Fibroblast of skin of abdomen (primary cell): ENCODE data around the gene NEDD4L.
"Not testable (repeated sequence)": the region's sequence is repeated elsewhere in the genome, so short reads cannot be mapped to it uniquely, and the experiment has no call there.

ENCODE experiments used
- DNase-seq: peaks from one replicate; pipeline ENCODE4 v3.0.0-alpha.2; 2013

NEDD4L gene

DNA sequence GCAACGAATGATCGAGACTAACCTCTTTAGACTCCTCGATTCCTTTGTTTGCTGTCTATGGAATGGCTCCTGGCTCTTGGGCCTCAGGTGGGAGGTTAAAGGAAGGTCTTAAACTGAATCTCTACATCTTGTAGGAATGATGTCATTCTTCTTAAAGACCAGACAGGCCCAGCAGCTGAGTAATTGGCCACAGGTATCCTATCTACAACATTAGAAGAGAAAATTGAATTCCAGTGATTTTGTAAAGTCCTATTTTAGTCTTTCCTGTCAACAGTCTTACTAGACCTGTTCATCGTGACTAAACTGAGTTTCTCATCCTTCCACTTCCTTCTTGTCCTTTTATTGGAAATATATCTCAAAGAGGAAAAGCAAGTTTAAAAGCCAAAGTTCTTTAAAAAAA, 310.0 kb downstream of the NEDD4L start:
- no peak for DNase-seq

DNA sequence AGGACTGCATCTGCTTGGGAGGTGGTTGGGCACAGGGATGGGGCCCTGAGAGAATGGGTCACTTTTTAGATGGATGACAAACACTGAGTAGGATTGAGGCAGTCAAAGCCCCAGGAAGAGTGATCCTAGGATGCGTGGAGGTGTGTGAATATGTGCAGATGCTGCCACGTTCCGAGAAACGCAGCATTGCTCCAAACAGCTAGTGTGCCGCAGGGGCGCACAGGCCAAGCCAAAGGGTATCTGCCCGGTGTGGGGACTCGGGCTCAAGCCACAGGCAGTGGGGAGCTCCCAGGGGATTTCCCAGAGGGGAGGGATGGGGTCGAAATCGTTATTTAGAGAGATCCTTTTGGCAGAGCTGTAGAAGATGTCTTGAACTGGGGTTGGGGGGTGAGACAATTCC, 310.8 kb downstream of the NEDD4L start:
- no peak for DNase-seq

DNA sequence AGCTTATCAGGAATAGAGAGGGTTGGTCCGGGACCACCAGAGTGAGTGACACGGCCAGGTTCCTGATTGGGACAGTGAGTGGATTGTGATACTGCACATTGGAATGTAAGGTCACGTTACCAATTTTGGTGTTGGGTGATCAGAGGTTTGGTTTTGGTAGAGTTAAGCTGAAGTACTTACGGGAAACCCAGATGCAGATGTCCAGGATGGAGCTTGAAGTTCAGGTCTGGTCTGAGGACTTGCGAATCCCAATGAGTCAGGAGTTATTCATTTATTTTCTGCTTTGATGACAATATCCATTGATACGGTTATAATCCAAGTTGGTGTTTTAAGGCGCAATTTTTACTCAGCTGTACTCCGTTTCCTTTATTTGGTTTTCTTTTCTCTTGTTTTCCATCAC, 311.2 kb downstream of the NEDD4L start:
- no peak for DNase-seq

DNA sequence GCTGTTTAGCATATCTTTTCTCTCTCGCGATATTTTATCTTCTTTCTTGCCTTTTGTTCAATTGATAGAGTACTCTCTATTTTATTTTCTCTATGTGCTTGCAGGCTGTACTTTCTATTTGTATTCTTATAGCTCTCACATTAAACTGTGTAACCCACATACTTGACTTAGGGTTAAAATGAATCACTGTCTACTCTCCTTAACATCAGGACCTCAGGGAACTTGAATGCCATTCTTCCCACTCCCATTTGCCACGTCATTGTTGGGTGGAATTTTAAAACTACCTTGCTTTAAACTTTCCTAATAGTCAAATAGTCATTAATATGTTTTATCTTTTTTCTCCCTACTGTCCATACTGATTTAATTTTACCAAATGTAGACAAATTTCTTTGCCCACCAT, 315.2 kb downstream of the NEDD4L start:
- no peak for DNase-seq

DNA sequence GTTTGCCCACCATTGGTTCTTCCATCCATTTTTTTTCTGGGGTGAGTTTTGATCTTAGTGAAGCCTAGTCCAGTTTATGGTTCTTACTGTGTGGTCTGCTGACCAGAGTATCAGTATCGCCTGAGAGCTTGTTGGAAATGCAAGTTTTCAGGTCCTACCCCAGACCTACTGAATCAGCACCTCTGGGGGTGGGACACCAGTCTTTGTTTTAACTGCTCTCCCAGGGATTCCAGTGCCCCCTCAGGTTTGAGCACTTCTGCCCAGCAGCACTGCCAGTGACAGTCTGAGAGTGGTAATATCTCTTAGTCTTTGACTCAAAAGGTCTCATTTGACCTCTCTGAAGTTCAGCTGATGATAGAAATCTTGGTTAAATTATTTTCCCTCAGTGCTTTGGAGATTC, 315.6 kb downstream of the NEDD4L start:
- no peak for DNase-seq

DNA sequence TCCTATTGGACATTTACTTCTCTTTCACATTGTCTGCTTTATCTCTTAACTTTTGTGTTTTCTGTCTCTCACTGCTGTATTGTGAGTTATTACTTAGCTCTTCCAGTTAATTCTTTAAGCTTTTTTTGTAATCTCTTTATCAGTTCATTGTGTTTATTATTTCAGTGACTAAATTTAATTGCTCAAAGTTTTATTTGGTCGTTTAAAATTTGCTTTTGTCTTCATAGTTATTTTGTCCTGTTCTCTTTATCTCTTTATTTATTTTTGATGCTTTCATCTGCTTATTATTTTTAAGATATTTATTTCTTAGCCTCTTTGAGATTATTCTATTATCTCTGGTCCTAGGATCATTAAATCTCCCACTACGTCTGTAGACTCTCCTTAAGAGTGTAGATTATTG, 316.3 kb downstream of the NEDD4L start:
- no peak for DNase-seq

DNA sequence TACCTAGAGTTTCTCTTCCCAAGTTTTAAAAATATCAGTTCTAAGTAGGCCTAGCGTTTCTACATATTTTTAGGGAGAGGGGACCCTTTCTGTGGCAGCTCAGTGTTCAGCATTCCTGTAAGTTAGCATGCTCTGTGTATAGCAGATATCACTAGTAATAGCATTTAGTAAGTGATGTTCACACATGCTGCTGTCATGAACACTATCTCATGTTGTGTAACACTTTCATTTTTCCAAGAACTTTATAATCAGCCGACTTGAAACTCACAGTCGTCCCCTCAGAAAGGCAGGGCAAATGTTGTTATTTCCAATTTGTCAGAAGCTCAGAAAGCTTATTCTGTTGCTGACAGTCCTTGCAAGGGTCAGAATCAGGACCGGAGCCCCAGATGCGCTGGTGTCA, 317.2 kb downstream of the NEDD4L start:
- no peak for DNase-seq

DNA sequence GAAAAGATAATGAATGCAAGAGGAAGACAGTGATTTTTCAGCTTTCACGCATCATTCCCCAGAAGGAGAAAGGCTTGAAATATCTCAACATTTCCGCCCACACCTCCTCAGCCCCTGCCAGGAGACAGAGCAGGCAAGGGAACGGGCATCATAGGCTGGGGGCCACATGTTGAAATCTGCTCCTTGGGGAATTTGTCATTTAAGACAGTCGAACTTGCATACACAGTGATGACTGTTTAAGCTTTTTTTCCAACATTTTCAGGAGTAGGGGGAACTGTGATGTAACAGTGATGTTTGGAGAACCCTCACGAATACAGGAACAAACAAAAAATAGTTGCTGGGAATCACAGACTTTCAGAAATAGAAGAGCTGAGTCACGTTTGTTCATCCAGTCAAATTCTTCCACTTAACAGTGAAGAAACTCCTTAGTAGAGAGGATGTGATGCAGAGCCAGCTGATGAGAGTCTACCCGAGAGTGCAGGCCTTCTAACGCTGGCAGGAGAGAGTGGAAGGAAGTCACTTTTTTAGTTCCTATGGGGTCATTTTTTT, 318.1 kb downstream of the NEDD4L start:
- peak; percentile 86 for DNase-seq

DNA sequence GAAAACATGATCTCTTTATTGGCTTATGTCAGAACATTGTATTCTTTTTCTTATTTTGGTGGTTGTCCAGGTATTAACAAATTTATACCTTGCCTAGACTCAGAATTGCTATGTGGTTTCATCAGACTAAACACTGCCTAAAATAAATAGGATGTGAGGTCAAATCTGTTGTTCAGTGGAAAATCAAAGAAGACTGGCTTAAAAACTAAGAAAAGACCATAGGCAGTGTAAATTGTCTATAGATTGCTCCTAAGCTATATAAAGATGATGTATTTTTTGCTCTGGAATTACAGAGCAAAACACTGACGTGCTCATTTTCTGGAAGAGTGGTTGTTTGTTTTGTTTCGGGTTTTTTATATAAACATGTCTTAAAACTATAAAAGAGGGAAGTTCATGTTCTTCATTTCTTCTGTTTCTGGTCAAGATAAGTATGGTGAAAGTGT, 318.8 kb downstream of the NEDD4L start:
- no peak for DNase-seq

DNA sequence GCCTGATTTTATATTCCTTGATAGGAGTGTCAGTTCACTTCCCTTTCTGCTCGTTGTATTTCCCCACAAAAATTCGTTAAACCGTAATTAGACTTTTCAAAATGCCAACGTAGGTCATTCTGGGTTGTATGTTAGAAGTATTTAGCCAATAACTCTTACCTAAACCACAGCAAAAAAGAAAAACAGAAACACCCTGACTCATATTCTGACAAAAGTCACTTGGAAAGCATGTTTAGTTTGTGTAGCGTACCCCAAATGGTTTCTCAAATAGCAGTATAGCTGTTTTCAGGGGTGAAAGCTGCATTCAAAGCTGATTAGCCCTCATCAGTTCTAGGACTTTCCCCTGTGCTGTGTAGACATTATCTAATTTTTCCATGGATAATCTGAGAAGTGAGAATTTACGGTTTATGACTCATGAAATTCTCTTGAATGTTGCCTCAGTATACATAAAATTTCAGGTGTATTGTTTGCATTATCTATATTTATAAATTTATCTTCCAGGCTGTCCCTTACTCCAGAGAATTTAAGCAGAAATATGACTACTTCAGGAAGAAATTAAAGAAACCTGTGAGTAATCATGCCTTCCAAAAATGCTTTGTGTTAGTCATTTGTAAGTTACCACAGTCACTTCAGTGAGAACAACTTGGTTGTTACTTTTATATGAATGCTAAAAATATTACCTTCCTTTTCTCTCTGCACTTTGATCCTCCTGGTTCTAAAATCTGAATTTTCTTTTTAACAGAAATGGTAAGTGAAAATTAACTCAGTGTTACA, 319.9 kb downstream of the NEDD4L start:
- peak; percentile 56 for DNase-seq

DNA sequence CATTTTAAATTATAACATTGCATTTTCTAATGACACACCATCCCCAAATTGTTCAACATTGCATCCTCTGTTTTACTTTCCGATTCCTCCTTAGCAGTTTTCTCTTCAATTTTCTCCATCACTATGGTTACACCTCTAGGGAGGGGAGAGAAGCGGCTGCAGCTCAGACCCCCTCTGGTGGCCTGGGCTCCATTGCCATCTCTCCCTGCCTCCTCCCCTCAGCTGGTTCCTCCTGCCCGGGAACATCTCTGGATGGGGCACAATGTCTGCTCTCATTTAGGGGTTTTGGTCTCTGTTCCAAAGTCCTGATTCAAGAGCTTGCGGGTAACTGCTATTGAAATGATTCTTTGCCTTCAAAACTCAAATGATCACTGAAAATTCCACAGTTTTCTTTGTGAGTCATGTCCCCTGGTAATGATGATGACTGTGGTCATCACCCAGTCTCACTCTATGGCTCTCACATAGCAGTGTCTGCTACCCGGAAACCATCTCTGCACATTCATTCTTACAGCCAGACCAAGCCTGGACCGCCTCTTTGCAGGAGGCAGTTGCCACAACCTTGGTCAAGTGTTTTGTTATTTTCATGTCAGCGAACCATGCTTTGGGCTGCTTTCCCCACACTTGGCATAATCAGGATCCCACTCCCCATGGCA, 321.0 kb downstream of the NEDD4L start:
- DNase-seq: peak; percentile 60

DNA sequence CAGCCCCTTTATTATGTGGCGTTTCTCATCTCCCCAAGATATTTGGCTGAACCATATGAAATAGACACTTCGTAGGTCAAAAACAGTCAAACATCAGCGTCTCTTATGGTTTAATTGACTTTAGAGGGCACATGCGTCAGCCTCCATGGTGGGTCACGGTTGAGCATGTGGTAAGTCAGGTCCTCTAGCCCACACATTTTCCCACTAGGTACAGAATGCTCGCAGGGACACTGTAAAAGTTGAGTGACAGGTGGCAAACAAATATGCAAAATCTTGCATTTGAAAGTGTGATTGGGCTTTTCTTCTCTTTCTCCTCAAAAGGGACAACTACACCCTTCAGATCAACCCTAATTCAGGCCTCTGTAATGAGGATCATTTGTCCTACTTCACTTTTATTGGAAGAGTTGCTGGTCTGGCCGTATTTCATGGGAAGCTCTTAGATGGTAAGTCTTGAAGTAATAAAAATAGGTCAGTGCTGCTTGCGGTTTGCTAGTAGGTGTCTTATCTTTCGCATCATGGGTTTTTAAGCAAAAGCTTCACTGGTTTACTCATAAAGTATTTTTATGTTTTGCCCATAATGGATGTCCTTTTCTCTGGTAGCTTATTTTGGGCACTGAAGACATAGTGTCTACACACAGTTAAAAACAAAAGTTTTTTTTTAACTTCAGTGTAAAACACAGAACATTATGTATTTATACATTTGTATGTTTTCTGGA, 323.6 kb downstream of the NEDD4L start:
- DNase-seq: no peak

DNA sequence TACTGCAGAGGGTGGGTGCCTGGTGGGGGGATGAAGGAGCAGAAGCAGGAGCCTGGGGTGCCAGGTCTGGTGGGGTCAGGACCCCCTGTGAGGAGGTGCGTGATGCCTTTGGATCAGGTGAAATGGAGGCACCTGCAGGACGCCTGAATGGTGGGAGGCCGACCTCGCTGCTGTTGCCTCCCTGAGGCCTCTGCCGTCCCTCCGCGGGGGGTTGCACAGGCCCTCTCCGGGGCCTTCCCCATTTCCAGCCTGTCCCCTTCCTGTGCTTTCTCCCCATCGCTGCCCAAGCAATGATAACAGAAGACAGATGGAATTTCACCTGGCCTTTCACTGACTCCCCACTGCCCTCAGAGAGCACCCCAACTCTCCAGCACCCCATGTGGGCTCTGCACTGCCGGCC, 325.6 kb downstream of the NEDD4L start:
- DNase-seq: no peak

DNA sequence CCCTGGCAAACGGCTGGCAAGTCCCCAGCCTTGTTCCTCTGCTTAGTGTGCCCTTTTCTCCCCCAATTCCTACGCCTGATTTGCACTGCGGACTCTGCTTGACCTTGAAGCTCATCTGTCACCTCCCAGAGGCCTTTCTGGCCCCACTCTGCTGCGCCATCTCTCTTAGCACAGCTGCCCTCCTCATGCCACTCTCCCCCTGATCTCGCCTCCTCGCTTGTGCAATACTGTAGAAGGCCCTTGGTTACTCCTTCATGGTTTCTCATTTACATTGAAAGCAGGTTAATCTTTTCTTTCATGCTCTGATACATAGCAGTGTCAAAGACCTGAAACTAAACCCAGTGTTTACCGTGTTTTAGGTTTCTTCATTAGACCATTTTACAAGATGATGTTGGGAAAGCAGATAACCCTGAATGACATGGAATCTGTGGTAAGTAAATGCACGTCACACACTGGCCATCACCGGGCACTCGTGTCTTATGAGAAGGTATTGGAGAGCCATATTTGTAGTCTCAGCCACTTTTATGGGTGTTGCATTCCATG, 326.1 kb downstream of the NEDD4L start:
- DNase-seq: no peak

DNA sequence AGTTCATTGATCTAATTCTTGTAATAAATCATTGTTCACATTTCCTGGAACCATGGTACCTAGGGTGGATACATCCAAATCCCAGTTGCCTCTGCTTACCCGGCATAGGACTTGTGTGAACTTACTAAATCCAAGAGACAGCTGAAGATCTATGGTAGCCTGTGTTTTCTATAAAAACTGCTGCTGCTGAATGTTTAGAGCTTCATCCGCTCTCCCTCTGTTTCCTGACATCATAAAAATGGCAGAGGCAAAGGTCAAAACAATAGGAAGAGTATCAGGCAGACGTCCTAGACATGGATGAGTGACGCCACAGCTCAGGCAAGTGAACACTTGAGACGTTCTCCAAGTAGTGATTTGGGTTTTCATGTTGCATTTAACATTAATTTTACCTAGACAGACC, 326.6 kb downstream of the NEDD4L start:
- DNase-seq: no peak

DNA sequence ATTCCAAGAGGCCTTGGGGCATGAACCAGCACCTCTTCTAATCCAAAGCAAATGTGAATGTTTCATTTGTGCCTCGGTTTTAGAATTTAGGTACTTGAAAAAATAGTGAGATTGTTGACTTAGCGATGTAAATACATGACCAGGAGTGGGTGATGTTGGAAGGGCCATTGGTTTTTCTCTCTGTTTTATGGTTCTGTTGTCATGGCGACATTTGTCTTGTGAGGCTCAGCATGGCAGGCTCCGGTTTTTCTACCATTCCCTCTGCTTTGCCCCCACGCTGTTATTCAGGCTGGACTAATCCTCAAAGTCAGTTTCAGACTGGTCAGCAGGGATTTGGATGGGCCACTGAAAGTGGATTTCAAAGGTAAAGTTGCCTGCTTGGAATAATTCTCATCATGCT, 329.5 kb downstream of the NEDD4L start:
- DNase-seq: no peak

DNA sequence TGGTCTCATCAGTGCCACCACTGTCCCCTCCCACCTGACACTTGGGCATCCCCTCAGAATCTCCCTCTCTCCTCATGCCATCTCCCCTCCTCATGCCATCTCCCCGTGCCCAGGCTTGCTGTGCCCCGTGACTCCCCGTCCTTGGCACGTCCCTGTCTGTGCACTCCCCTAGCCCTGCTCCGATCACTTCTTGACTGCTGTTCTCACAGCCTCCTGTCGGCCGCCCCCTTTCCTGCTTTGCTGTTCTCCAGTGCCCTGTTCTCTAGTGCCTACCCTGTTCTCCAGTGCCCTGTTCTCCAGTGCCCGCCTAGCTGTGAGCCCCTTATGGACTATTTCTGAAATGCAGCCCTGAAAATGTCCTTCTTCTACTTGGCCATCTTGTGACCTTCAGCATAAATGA, 331.0 kb downstream of the NEDD4L start:
- DNase-seq: no peak

DNA sequence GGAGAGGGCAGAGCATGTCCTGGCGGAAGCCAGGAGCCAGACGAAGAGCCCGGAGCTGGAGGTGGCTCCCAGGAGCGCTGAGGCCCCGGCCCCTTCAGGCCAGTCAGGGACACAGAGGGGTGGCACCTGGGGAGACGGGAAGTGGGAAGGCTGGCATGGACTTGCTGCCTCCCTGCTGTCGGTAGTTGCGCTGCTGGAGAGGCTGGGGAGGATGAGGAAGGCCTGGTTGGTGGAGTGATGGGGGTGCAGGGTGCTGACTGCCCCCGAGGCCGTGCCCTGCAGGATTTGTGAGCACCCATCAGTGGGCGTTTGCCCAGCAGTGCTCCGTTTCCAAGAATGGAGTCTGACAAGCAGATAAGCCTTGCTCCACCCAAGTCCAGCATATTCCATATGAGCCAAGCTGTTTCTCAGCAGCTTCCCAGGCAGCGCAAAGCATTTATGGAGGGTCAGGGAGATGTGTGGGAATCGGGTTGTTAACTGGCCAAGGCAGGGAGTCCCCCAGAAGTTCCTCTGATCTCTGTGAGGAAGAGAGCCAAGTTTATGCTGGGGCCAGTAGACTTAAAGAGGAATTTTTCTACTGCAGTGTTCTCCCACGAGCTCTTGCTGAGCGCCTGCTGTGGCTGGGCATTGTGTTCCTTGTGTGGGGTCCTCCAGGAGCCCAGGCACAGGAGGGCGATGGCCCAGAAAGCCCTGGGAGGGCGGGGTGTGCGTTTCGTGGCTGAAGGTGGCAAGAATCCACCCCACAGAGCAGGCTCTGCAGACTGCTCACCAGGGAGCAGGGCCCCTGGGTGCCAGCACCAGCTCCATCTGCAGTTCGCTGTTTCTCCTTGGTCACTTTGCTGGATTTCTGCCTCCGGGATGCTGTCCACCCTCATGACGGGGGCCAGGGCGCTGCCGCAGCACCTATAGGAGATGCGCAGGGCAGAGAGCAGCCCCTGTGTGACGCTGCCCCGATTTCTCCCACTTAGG, 334.7 kb downstream of the NEDD4L start:
- no peak for DNase-seq

DNA sequence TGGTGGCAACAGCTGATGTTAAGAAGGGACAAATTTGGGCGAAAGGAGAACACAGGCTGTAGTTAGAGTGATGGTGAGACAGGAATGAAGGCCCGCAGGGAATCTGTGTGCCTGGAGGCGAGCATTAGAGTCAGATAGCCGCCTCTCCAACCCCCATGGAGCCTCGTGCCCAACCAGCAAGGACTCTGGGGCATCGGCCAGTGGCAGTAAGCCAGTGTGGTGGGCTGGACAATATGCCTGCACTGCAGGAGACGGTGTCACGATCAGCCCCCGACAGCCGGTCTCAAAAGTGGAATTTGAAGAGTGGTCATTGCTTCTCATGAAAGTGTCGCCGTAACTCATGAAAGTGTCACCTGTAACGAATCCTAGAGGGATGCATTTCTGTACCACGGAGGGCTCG, 335.4 kb downstream of the NEDD4L start:
- no peak for DNase-seq

DNA sequence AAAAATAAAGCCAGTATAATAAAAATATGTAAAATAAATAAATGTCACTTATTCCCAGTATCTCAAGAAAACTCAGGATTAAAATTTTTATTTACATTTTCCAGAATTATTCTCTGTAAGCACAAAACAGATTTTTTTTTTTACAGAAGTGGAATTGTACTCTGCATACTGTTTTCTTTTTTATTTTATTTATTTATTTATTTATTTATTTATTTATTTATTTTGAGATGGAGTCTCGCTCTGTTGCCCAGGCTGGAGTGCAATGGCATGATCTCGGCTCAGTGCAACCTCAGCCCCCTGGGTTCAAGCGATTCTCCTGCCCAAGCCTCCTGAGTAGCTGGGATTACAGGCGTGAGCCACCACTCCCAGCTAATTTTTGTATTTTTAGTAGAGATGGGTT, 336.1 kb downstream of the NEDD4L start:
- not testable (repeated sequence) for DNase-seq

DNA sequence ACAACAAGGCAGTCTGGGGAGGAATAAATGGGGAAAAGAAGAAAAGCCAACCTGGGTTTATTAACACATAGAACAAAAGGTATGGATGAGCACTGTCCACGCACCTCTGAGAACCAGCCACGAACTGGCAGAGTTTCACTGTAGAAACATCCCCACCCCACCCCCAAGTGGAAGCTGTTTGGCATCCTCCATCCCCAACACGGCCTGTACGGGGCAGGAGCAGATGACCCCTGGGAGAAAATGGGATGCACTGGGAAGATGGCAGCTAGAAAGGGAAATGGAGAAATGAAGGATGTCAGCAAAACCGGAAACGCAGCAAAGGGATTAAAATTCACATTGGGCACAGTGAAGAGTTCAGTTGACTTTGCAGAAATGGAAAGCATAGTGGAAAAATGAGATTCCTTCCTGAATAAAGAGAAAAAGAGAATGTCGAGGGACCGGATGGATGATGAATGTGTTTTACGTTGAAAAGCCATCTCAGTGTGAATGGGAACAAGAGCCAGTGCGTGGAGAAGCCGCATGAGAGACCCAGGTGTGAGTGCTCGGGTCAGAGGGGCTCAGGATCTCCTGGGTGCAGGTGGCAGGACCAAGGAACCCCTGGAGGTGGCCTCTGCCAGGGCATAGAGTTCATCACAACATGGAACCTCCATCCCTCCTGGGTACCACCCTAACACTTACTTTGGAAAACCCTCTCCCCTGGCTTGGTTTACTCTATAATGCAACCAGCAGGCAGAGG, 337.8 kb downstream of the NEDD4L start:
- no peak for DNase-seq
